SK-N-SH (cell line): ENCODE results near the gene EEFSEC.

Experiments used
- CTCF ChIP-seq: fragments of 200-600 bp; sonication (generic); IDR thresholded peaks from 2 replicates; pipeline ENCODE4 v1.6.1; 2017; ENCODE audit warnings: antibody characterized with exemption, mild to moderate bottlenecking, moderate library complexity
- EP300 ChIP-seq, 2 experiments: IDR thresholded peaks; 2 replicates each; pipeline versions ENCODE4 v1.4.0 to v1.6.1; 2012; ENCODE audit warnings: borderline replicate concordance in 1 of 2, low read depth in 1 of 2, low read length in 1 of 2
- EZH2phosphoT487 ChIP-seq: fragments of 200-600 bp; sonication (generic); IDR thresholded peaks from 2 replicates; pipeline ENCODE4 v1.6.1; 2017; ENCODE audit warnings: low read depth, mixed run types, mild to moderate bottlenecking, antibody characterized with exemption, moderate library complexity, borderline replicate concordance
- GABPA ChIP-seq: IDR thresholded peaks from 2 replicates; pipeline ENCODE4 v1.4.0; 2012; ENCODE audit warnings: low read depth, mild to moderate bottlenecking
- MAX ChIP-seq: IDR thresholded peaks from 2 replicates; pipeline ENCODE4 v1.4.0; 2012; ENCODE audit warnings: low read depth
- POLR2AphosphoS5 ChIP-seq: IDR thresholded peaks from 2 replicates; pipeline ENCODE4 v1.6.1; 2012; ENCODE audit warnings: low read depth, low read length
- REST ChIP-seq: IDR thresholded peaks from 2 replicates; pipeline ENCODE4 v1.6.1; 2012; ENCODE audit warnings: mild to moderate bottlenecking, low read depth, low read length, moderate library complexity
- RFX5 ChIP-seq: IDR thresholded peaks from 2 replicates; pipeline ENCODE4 v1.6.1; 2012; ENCODE audit warnings: mild to moderate bottlenecking, improper control_type of control experiment, low read length
- SMC3 ChIP-seq: IDR thresholded peaks from 2 replicates; pipeline ENCODE4 v1.6.1; 2012; ENCODE audit warnings: low read depth, low read length, improper control_type of control experiment
- TCF12 ChIP-seq: IDR thresholded peaks from 2 replicates; pipeline ENCODE4 v1.4.0; 2012
- TEAD4 ChIP-seq: IDR thresholded peaks from 2 replicates; pipeline ENCODE4 v1.4.0; 2012; ENCODE audit warnings: mild to moderate bottlenecking, borderline replicate concordance; ENCODE audit not compliant: insufficient read depth
- USF1 ChIP-seq: IDR thresholded peaks from 2 replicates; pipeline ENCODE4 v1.4.0; 2012; ENCODE audit warnings: low read depth, borderline replicate concordance

- TF ChIP-seq CTCF (no peak), GABPA (no peak), POLR2AphosphoS5 (no peak), TCF12 (no peak), USF1 (no peak), REST (no peak), SMC3 (no peak), TEAD4 (no peak), EP300 (IDR thresholded peaks at IDR 0.05; ENCODE audit: borderline replicate concordance in 1 of 2, low read depth in 1 of 2, low read length in 1 of 2) (no peak), RFX5 (no peak), MAX (no peak), EZH2phosphoT487 (no peak)
These were observed 62.7 kb downstream of the EEFSEC start for GRCh38 chr3:128215800-128216495.
